HG02840 (cell line): ENCODE data around the gene ZNF22.
"Not testable (repeated sequence)": the region's sequence is repeated elsewhere in the genome, so short reads cannot be mapped to it uniquely, and the experiment has no call there.

ENCODE experiments used
- ATAC-seq: cut with Tn5 transposase; IDR thresholded peaks from one replicate; pipeline ENCODE4 v1.9.1; 2021; ENCODE audit warnings: mild to moderate bottlenecking, moderate library complexity, moderate number of reproducible peaks; ENCODE audit not compliant: unreplicated experiment, low FRiP score

Gene ZNF22

GRCh38 chr10:45004661-45005060 lies 3.9 kb downstream of the ZNF22 start:
- ATAC-seq = no peak

GRCh38 chr10:45005284-45005683 lies 4.6 kb downstream of the ZNF22 start:
- ATAC-seq = no peak

GRCh38 chr10:45006276-45007030 lies 5.7 kb downstream of the ZNF22 start:
- no peak for ATAC-seq

- no peak for ATAC-seq
Observed at GRCh38 chr10:45008524-45009161, 7.9 kb downstream of the ZNF22 start.

GRCh38 chr10:45014557-45014956 lies 13.8 kb downstream of the ZNF22 start:
- not testable (repeated sequence) for ATAC-seq

GRCh38 chr10:45015590-45015989 lies 14.9 kb downstream of the ZNF22 start:
- ATAC-seq = no peak

DNA sequence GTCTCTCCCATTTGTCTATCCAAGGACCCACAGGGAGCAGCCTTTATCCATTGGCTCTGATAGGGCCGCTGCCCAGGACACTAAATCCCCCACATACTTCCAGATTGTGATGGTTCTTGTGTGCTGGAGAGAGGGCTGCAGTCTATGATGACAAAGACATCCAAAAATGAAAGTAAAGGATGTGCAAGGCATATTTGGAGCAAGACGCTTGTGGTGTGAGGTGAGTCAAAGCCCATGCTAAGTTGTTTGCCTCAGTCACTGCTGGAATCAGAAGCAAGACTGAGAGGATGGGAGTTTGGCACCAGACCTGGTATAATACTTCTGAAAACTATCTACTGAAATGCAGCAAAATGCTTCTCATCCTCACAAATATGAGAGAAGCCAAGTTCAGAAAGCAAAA lies 22.7 kb downstream of the ZNF22 start:
- no peak for ATAC-seq

DNA sequence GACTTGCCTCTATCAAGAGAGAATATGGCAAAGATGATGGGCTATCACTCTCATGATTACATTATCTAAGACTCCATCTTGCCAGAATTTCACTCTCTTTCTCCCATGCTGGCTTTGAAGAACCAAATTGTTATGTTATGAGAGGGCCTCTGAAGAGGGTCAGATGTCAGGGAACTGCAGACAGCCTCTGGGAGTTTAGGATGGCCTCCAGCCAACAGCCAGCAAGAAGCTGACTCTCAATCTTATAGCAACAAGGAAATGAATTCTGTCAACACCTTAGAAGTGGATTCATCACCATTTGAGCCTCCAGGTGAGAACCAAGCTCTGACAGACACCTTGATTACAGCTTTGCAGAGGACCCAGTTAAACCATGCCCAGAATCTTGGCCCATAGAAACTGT lies 33.6 kb downstream of the ZNF22 start:
- no peak for ATAC-seq

DNA sequence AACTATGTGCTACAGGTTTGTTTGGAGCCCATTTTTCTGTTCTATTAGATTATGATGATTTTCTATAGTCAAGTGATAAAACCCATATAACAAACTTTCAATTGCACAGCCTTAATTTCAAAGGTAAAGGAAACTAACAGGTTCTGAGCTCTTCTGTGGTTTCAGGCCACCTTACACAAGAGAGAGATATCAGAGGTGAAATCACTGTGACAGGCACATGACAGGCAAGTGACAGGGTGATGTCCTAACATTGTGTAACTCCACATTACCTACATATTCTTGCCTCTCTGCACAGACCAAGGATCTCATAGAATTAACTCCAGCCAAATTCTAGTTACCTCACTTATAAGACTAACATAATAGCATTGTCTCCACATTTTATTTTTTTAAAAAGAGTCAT lies 35.0 kb downstream of the ZNF22 start:
- no peak for ATAC-seq

GRCh38 chr10:45040921-45041542 lies 40.3 kb downstream of the ZNF22 start:
- no peak for ATAC-seq

DNA sequence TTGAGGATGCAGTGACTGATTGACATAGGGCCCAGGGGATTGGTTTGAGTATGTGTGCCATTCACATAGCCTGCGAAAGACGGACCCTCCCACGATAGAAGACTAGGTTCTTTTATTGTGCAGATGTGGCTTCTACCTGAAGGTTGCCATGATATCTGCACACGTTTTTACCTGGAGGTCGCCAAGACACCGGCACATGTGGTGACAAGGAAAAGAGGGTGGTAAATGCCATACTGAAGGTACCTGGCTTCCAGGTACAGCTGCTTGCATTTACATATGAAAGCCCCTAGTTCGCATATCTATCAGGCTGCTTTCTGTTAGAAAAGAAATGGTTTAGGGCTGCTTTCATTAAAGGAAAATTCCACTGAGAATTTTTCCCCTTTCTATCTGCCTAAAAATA lies 43.6 kb downstream of the ZNF22 start:
- ATAC-seq = no peak

DNA sequence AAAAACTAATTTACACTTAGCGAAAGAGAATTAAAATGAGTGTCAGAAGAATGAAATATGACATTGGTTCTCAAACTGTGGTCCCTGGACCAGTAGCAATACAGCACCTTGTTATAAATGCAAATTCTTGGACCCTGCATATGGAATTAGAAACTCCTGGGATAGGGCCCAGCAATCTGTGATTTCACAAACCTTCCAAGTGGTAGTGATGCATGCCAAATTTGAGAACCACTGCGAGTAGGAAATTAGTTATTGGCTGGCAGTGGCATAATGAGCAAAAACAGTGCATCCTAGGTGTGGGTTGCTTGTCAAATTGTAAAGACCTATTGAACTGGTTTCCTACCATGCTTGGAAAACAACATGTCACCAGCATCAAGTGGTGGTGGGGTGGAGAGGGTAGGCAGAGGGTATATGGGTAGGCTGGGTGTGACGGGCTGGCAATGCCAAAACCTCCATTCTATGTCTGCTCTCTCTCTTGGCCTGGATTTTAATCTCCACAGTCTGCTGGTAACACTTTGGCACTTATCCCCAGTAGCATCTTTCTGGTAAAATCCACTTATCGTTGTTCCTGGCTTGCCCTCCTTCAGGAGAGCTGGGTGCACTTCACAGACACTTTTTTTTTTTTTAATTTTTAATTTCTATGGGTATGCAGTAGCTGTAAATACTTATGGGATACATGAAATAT lies 50.0 kb downstream of the ZNF22 start:
- no peak for ATAC-seq

- ATAC-seq = no peak
Observed at GRCh38 chr10:45052700-45053099, 52.0 kb downstream of the ZNF22 start.

GRCh38 chr10:45053569-45054100 lies 52.9 kb downstream of the ZNF22 start:
- ATAC-seq = no peak
